ENCODE measurements around the gene NOS3. TPM values are rescaled to one million over a fixed set of nuclear protein-coding genes. Genes with fewer than 3 reads are reported as not detected.

NOS3 gene
- total and polyA plus RNA-seq, 9 of the 15 experiments (the other 6 are each of a cell fraction or from before 2014, with no cell fraction given), result 1.1 to 121 (median 23.6) TPM

DNA sequence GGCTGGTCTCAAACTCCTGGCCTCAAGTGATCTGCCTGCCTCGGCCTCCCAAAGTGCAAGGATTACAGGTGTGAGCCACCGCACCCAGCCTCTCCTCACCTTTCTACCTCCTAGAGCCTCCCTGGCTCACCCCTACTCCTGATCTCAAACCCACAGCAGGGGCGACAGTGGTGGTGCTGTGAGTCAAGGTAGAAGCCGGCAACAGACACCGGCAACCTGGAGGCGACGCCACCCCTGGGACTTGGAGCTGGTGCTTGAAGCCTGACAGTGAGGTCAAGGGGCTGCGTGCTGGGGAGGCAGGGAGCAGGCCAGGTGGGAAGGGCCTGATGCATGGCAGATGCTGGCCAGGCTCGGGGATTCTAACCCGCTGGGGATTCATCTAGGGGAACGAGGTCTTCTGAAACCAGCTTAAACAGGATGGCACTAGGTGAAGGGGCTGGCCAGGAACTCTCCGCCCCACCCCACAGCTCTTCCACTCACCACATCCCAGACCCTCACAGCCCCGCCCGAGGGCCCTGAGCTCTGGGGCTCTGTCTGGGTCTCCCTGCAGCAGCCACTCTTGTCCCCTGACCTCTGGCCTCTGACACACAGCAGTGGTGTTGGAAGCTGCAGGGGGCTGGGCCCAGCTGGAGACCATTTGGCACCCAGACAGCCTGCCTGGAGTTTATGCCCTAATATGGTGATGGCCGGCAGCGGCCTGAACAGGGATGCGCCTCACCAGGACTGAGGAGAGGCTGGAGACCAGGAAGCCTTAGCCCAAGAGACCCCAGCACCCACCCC is 29.1 kb upstream of the NOS3 start (continued):
- TF ChIP-seq, protein P1, sequence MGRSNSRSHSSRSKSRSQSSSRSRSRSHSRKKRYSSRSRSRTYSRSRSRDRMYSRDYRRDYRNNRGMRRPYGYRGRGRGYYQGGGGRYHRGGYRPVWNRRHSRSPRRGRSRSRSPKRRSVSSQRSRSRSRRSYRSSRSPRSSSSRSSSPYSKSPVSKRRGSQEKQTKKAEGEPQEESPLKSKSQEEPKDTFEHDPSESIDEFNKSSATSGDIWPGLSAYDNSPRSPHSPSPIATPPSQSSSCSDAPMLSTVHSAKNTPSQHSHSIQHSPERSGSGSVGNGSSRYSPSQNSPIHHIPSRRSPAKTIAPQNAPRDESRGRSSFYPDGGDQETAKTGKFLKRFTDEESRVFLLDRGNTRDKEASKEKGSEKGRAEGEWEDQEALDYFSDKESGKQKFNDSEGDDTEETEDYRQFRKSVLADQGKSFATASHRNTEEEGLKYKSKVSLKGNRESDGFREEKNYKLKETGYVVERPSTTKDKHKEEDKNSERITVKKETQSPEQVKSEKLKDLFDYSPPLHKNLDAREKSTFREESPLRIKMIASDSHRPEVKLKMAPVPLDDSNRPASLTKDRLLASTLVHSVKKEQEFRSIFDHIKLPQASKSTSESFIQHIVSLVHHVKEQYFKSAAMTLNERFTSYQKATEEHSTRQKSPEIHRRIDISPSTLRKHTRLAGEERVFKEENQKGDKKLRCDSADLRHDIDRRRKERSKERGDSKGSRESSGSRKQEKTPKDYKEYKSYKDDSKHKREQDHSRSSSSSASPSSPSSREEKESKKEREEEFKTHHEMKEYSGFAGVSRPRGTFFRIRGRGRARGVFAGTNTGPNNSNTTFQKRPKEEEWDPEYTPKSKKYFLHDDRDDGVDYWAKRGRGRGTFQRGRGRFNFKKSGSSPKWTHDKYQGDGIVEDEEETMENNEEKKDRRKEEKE (IDR thresholded peaks at IDR 0.05; ENCODE audit: borderline replicate concordance in 1 of 2, control insufficient read depth in 1 of 2, low read depth in 2 of 2, low read length in 1 of 2), result no peak
- peak; percentile 18; the same call in 1 of the 2 replicates for TF ChIP-seq EP300 (IDR thresholded peaks at IDR 0.05; ENCODE audit: low read length)
- TF ChIP-seq ZNF324 (CRISPR knock-in tag; IDR thresholded peaks at IDR 0.05), result 0 out of 2 replicates have a peak, but pooled peaks have one; percentile 4
- peak; percentile 18; the same call in 1 of the 2 replicates for TF ChIP-seq ZNF584 (CRISPR knock-in tag; IDR thresholded peaks at IDR 0.05; ENCODE audit: low read depth)
- TF ChIP-seq POLR2G (IDR thresholded peaks at IDR 0.05; ENCODE audit: low read depth, low read length), result peak; percentile 70
- no peak for TF ChIP-seq ZNF282 (CRISPR knock-in tag; IDR thresholded peaks at IDR 0.05)
- TF ChIP-seq C11orf30 (IDR thresholded peaks at IDR 0.05; ENCODE audit: low read depth), result no peak
- TF ChIP-seq ZBED1 (IDR thresholded peaks at IDR 0.05), result no peak
- TF ChIP-seq CXXC5 (CRISPR knock-in tag; IDR thresholded peaks at IDR 0.05), result peak; percentile 49
- TF ChIP-seq, protein P2, sequence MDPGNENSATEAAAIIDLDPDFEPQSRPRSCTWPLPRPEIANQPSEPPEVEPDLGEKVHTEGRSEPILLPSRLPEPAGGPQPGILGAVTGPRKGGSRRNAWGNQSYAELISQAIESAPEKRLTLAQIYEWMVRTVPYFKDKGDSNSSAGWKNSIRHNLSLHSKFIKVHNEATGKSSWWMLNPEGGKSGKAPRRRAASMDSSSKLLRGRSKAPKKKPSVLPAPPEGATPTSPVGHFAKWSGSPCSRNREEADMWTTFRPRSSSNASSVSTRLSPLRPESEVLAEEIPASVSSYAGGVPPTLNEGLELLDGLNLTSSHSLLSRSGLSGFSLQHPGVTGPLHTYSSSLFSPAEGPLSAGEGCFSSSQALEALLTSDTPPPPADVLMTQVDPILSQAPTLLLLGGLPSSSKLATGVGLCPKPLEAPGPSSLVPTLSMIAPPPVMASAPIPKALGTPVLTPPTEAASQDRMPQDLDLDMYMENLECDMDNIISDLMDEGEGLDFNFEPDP (CRISPR knock-in tag; IDR thresholded peaks at IDR 0.05), result 0 out of 2 replicates have a peak, but pooled peaks have one; percentile 16
- TF ChIP-seq ZNF830 (CRISPR knock-in tag; IDR thresholded peaks at IDR 0.05), result 0 out of 2 replicates have a peak, but pooled peaks have one; percentile 3
- peak; percentile 30; the same call in 1 of the 2 replicates for TF ChIP-seq ZKSCAN8 (CRISPR knock-in tag; IDR thresholded peaks at IDR 0.05)
- TF ChIP-seq ZNF507 (tag; conservative IDR thresholded peaks at IDR 0.05), result peak; percentile 42
- TF ChIP-seq, protein P3, sequence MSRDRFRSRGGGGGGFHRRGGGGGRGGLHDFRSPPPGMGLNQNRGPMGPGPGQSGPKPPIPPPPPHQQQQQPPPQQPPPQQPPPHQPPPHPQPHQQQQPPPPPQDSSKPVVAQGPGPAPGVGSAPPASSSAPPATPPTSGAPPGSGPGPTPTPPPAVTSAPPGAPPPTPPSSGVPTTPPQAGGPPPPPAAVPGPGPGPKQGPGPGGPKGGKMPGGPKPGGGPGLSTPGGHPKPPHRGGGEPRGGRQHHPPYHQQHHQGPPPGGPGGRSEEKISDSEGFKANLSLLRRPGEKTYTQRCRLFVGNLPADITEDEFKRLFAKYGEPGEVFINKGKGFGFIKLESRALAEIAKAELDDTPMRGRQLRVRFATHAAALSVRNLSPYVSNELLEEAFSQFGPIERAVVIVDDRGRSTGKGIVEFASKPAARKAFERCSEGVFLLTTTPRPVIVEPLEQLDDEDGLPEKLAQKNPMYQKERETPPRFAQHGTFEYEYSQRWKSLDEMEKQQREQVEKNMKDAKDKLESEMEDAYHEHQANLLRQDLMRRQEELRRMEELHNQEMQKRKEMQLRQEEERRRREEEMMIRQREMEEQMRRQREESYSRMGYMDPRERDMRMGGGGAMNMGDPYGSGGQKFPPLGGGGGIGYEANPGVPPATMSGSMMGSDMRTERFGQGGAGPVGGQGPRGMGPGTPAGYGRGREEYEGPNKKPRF (IDR thresholded peaks at IDR 0.05; ENCODE audit: low read depth, low read length), result no peak
- TF ChIP-seq ZNF3 (CRISPR knock-in tag; IDR thresholded peaks at IDR 0.05), result no peak
- TF ChIP-seq, protein P4, sequence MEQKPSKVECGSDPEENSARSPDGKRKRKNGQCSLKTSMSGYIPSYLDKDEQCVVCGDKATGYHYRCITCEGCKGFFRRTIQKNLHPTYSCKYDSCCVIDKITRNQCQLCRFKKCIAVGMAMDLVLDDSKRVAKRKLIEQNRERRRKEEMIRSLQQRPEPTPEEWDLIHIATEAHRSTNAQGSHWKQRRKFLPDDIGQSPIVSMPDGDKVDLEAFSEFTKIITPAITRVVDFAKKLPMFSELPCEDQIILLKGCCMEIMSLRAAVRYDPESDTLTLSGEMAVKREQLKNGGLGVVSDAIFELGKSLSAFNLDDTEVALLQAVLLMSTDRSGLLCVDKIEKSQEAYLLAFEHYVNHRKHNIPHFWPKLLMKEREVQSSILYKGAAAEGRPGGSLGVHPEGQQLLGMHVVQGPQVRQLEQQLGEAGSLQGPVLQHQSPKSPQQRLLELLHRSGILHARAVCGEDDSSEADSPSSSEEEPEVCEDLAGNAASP (IDR thresholded peaks at IDR 0.05), result no peak
- TF ChIP-seq DACH1 (IDR thresholded peaks at IDR 0.05; ENCODE audit: partially characterized antibody), result peak; percentile 60
- no peak for TF ChIP-seq POLR2A (conservative IDR thresholded peaks at IDR 0.05)
- TF ChIP-seq BRD9 (IDR thresholded peaks at IDR 0.05; ENCODE audit: low read depth, partially characterized antibody), result no peak

Measured in K562 (cell line).